B cell (primary cell): Measurements from ENCODE around the gene CTNNBL1. TPM values are rescaled to one million over a fixed set of nuclear protein-coding genes. Genes with fewer than 3 reads are reported as not detected.
A peak's percentile ranks its signal among the peaks of the same experiment; 100 is the strongest.

Source experiments
- ATAC-seq: fragments of 200-7000 bp; cut with Tn5 transposase; one replicate; pipeline ENCODE4 v1.10.0; 2021; ENCODE audit warnings: low read depth, mild to moderate bottlenecking, moderate number of reproducible peaks, moderate library complexity
- CTCF ChIA-PET: fragments of 350-600 bp; sonication (Branson Sonifier 250); formaldehyde crosslinking; loops from one replicate; lab custom pipeline; 2021; ENCODE audit warnings: antibody characterized with exemption, inconsistent platforms; lab: Charles Lee
- POLR2A ChIA-PET: fragments of 350-600 bp; sonication (Branson Sonifier 250); formaldehyde crosslinking; loops from one replicate; lab custom pipeline; 2021; ENCODE audit warnings: antibody characterized with exemption; lab: Charles Lee
- DNase-seq: peaks from one replicate; pipeline ENCODE4 v3.0.0; 2013
- H2AFZ ChIP-seq: 2 replicates; pipeline ENCODE4 v1.6.1; 2012; ENCODE audit warnings: mild to moderate bottlenecking, low read depth, low read length; ENCODE audit not compliant: insufficient read depth, poor library complexity, severe bottlenecking
- H3K27ac ChIP-seq, 2 donors: 1 replicate in 1 of 2; 2 replicates in 1 of 2; pipeline ENCODE4 v1.5.1; 2012 to 2013; ENCODE audit warnings: low read length in 2 of 2, mild to moderate bottlenecking in 2 of 2, moderate library complexity in 1 of 2
- H3K27me3 ChIP-seq, 4 experiments: fragments of 200-600 bp in 1 of 4; sonication (generic) in 1 of 4; replicated peaks in 1 of 4; 1 replicate in 2 of 4; 2 replicates in 2 of 4; pipeline versions ENCODE4 v1.6.1 to v1.7.0; 2013 to 2016; ENCODE audit warnings: low read length in 3 of 4, mild to moderate bottlenecking in 2 of 4, mixed read lengths in 1 of 4, moderate library complexity in 1 of 4; ENCODE audit not compliant: insufficient read depth in 4 of 4, control insufficient read depth in 3 of 4; ENCODE audit errors: control extremely low read depth in 1 of 4
- H3K36me3 ChIP-seq, 2 experiments: replicated peaks in 1 of 2; 1 replicate in 1 of 2; 2 replicates in 1 of 2; pipeline versions ENCODE4 v1.6.1 to v1.7.1; 2013; ENCODE audit warnings: low read length in 1 of 2; ENCODE audit not compliant: insufficient read depth in 2 of 2, control insufficient read depth in 1 of 2; ENCODE audit errors: control extremely low read depth in 1 of 2, extremely low read depth in 1 of 2
- H3K4me1 ChIP-seq, 2 donors: fragments of 200-600 bp in 1 of 2; sonication (generic) in 1 of 2; 1 replicate in 1 of 2; 2 replicates in 1 of 2; pipeline versions ENCODE4 v1.5.1 to v1.6.1; 2013 to 2017; ENCODE audit warnings: low read length in 2 of 2; ENCODE audit not compliant: control insufficient read depth in 2 of 2, insufficient read depth in 2 of 2
- H3K4me2 ChIP-seq: replicated peaks from 2 replicates; pipeline ENCODE3; 2012; ENCODE audit warnings: mild to moderate bottlenecking, low read depth, low read length; ENCODE audit not compliant: poor library complexity, severe bottlenecking
- H3K4me3 ChIP-seq, 5 experiments: fragments of 200-600 bp in 1 of 5; sonication (generic) in 1 of 5; 1 replicate in 3 of 5; 2 replicates in 2 of 5; pipeline versions ENCODE4 v1.5.1 to v1.7.0; 2011 to 2016; ENCODE audit warnings: low read length in 4 of 5, mild to moderate bottlenecking in 4 of 5, low read depth in 2 of 5, control low read depth in 1 of 5, moderate library complexity in 1 of 5; ENCODE audit not compliant: insufficient read depth in 1 of 5; ENCODE audit errors: control extremely low read depth in 1 of 5, extremely low read depth in 1 of 5
- H3K79me2 ChIP-seq: fragments of 200-600 bp; sonication (generic); one replicate; pipeline ENCODE4 v1.6.0; 2016; ENCODE audit warnings: low read length; ENCODE audit not compliant: control insufficient read depth, insufficient read depth
- H3K9ac ChIP-seq: fragments of 200-600 bp; sonication (generic); 2 replicates; pipeline ENCODE4 v1.6.1; 2017; ENCODE audit warnings: mild to moderate bottlenecking, low read length, moderate library complexity
- H3K9me3 ChIP-seq, 3 donors: one replicate each; pipeline versions ENCODE4 v1.6.1 to v1.7.1; 2013; ENCODE audit warnings: low read length in 2 of 3; ENCODE audit not compliant: control insufficient read depth in 2 of 3, insufficient read depth in 1 of 3; ENCODE audit errors: control extremely low read depth in 1 of 3
- H4K20me1 ChIP-seq: 2 replicates; pipeline ENCODE4 v1.6.0; 2012; ENCODE audit warnings: mild to moderate bottlenecking, low read length; ENCODE audit not compliant: insufficient read depth, control insufficient read depth, poor library complexity, severe bottlenecking
- H3K27ac Mint-ChIP-seq: one replicate; pipeline ENCODE4 v1.8.0; 2021; ENCODE audit warnings: mixed read lengths
- H3K27me3 Mint-ChIP-seq: one replicate; pipeline ENCODE4 v1.8.0; 2021; ENCODE audit warnings: mixed read lengths
- H3K4me1 Mint-ChIP-seq: one replicate; pipeline ENCODE4 v1.8.0; 2021; ENCODE audit warnings: mixed read lengths
- H3K4me3 Mint-ChIP-seq: one replicate; pipeline ENCODE4 v1.8.0; 2021; ENCODE audit warnings: mixed read lengths
- H3K9me3 Mint-ChIP-seq: one replicate; pipeline ENCODE4 v1.8.0; 2022; ENCODE audit warnings: mixed read lengths; ENCODE audit not compliant: insufficient read depth
- EZH2 ChIP-seq: IDR thresholded peaks from 2 replicates; pipeline ENCODE4 v1.6.1; 2012; ENCODE audit warnings: borderline replicate concordance, low read depth, mild to moderate bottlenecking, moderate library complexity, low read length; ENCODE audit not compliant: insufficient read depth, poor library complexity, severe bottlenecking
- WGBS: methylation state at CpG from one replicate; pipeline ENCODE4 v1.1.5; 2013; ENCODE audit warnings: missing lambda C conversion rate; ENCODE audit not compliant: insufficient coverage; 5-methylcytosine and 5-hydroxymethylcytosine counted together
- intact Hi-C: fragments of 100-400 bp; cut with micrococcal nuclease; formaldehyde crosslinking; loops from one replicate; pipeline ENCODE4 v1.10.0; 2022
- polyA plus RNA-seq: library from polyadenylated mRNA; depleted of rRNA; stranded (reverse); fragments of >200 nt; gene quantifications from 2 replicates; pipeline ENCODE4 v1.2.3, GENCODE V29; 2012
- total RNA-seq, 2 donors: library from RNA; stranded (reverse); fragments of 120-200 nt in 1 of 2; gene quantifications; 1 replicate in 1 of 2; 2 replicates in 1 of 2; pipeline versions ENCODE4 v1.2.3 to v1.2.4, GENCODE V29; 2013 to 2022
- TF ChIP-seq, protein P1 (sequence below): fragments of 200-600 bp; IDR thresholded peaks from one replicate; pipeline ENCODE4 v1.8.0; 2022; ENCODE audit warnings: antibody characterized with exemption, mild to moderate bottlenecking

CTNNBL1 gene
- total and polyA plus RNA-seq, 2 donors (not counting 1 experiment from before 2014, with no cell fraction given), result 25.3 to 64.7 TPM

DNA sequence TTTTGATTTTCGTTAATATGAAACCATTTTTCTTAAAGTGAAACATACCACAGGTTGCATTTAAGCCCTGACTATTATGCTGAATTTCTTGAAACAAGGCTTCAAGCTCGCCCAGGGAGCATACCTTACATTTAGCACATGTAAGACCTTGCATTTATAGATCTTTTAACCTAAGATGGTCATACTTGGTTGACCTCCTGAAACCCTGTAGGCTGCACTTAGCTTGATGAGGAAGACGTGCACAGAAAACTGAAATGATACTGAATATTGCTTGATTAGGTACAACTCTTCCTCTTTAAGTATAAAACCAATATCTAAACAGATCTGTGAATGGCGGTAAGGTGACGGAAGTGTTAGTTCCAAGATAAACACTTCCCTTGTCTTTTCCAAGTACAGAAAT lies 82.2 kb downstream of the CTNNBL1 start:
- DNase-seq, result peak; percentile 44
- peak overlapping the region; percentile 46 for H3K4me2 ChIP-seq
- no peaks in the 10 kb centered on the region for H3K27me3 ChIP-seq
- ATAC-seq, result peak; percentile 49
- H3K9ac ChIP-seq, result peak overlapping the region; percentile 27
- POLR2A ChIA-PET, result no interaction called here
- CTCF ChIA-PET, result interaction anchor here (3.5 kb wide), 1 partner anchor 29 kb away, joined by 13 read pairs; no protein-coding TSS in a partner anchor
- peak overlapping the region; percentile 0 for H2AFZ ChIP-seq
- no peaks in the 10 kb centered on the region for H3K9me3 Mint-ChIP-seq
- intact Hi-C loops, result loop anchor here (1.0 kb wide), 1 partner anchor 13 kb away; no protein-coding TSS in a partner anchor
- peak overlapping the region; percentile 22 to 30 for H3K27ac ChIP-seq
- H3K4me3 ChIP-seq, result peak overlapping the region in 1 of 5 experiments; percentile 28
- H3K27me3 Mint-ChIP-seq, result no peaks in the 10 kb centered on the region
- peak overlapping the region; percentile 77 for H3K27ac Mint-ChIP-seq
- peak overlapping the region; percentile 77 for H3K4me3 Mint-ChIP-seq
- H3K4me1 ChIP-seq, result peaks cover 41 to 44% of the 10 kb centered on the region in 2 donors
- TF ChIP-seq EZH2, result no peak
- TF ChIP-seq, protein P1, sequence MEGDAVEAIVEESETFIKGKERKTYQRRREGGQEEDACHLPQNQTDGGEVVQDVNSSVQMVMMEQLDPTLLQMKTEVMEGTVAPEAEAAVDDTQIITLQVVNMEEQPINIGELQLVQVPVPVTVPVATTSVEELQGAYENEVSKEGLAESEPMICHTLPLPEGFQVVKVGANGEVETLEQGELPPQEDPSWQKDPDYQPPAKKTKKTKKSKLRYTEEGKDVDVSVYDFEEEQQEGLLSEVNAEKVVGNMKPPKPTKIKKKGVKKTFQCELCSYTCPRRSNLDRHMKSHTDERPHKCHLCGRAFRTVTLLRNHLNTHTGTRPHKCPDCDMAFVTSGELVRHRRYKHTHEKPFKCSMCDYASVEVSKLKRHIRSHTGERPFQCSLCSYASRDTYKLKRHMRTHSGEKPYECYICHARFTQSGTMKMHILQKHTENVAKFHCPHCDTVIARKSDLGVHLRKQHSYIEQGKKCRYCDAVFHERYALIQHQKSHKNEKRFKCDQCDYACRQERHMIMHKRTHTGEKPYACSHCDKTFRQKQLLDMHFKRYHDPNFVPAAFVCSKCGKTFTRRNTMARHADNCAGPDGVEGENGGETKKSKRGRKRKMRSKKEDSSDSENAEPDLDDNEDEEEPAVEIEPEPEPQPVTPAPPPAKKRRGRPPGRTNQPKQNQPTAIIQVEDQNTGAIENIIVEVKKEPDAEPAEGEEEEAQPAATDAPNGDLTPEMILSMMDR, result no peak
- no peaks in the 10 kb centered on the region for H4K20me1 ChIP-seq
- peaks cover 3 to 23% of the 10 kb centered on the region in 2 experiments for H3K36me3 ChIP-seq
- WGBS, result 11% methylated on average over 1 of the region's 5 CpGs
- H3K79me2 ChIP-seq, result no peaks in the 10 kb centered on the region
- H3K9me3 ChIP-seq, result peaks cover 0 to 5% (median 0%) of the 10 kb centered on the region in 3 donors
- H3K4me1 Mint-ChIP-seq, result peaks cover 49% of the 10 kb centered on the region

GRCh38 chr20:37776526-37776925 lies 82.7 kb downstream of the CTNNBL1 start:
- Mint-ChIP-seq H3K4me1 (peaks cover 49% of the 10 kb centered on the region), H3K27me3 (no peaks in the 10 kb centered on the region), H3K9me3 (no peaks in the 10 kb centered on the region), H3K27ac (peak overlapping the region; percentile 77), H3K4me3 (peak overlapping the region; percentile 77)
- Histone ChIP-seq H3K36me3 (peaks cover 7 to 26% of the 10 kb centered on the region in 2 experiments), H3K27me3 (no peaks in the 10 kb centered on the region), H3K4me1 (peaks cover 41 to 44% of the 10 kb centered on the region in 2 donors), H2AFZ (peak overlapping the region; percentile 15), H4K20me1 (no peaks in the 10 kb centered on the region), H3K4me3 (peak overlapping the region in 1 of 5 experiments; percentile 28), H3K4me2 (peak overlapping the region; percentile 46), H3K9me3 (peaks cover 0 to 5% (median 0%) of the 10 kb centered on the region in 3 donors), H3K9ac (peak overlapping the region; percentile 27), H3K27ac (peak overlapping the region in 1 of 2 donors; percentile 53), H3K79me2 (no peaks in the 10 kb centered on the region)
- intact Hi-C loops, result loop anchor here (1.0 kb wide), 1 partner anchor 13 kb away; no protein-coding TSS in a partner anchor
- ChIA-PET POLR2A (no interaction called here), CTCF (interaction anchor here (3.5 kb wide), 1 partner anchor 28 kb away, joined by 13 read pairs; no protein-coding TSS in a partner anchor)
- TF ChIP-seq EZH2, result no peak
- TF ChIP-seq, protein P1, result no peak
- DNase-seq (no peak), ATAC-seq (no peak)
- no CpG with 5 or more reads among the region's 3 CpGs for WGBS
